Osteoblast (primary cell): ENCODE data around the gene JMJD6. TPM values are rescaled to one million over a fixed set of nuclear protein-coding genes. Genes with fewer than 3 reads are reported as not detected.

Experiments used
- DNase-seq: peaks from one replicate; pipeline ENCODE4 v3.0.0; 2011; ENCODE audit warnings: low spot score, mixed read lengths; ENCODE audit not compliant: insufficient read length; ENCODE audit errors: missing footprints
- H2AFZ ChIP-seq: 2 replicates; pipeline ENCODE4 v1.6.0; 2011; ENCODE audit warnings: mild to moderate bottlenecking, low read length
- H3K27ac ChIP-seq: 2 replicates; pipeline ENCODE4 v1.5.1; 2011; ENCODE audit warnings: mild to moderate bottlenecking, low read depth, low read length, moderate library complexity
- H3K27me3 ChIP-seq: 2 replicates; pipeline ENCODE4 v1.6.0; 2012; ENCODE audit warnings: mild to moderate bottlenecking, control low read depth, inconsistent platforms, low read length, moderate library complexity; ENCODE audit not compliant: insufficient read depth
- H3K36me3 ChIP-seq: 2 replicates; pipeline ENCODE4 v1.5.1; 2011; ENCODE audit warnings: mild to moderate bottlenecking, low read length, control low read depth, moderate library complexity; ENCODE audit not compliant: insufficient read depth
- H3K4me1 ChIP-seq: 2 replicates; pipeline ENCODE4 v1.5.1; 2011; ENCODE audit warnings: mild to moderate bottlenecking, low read length, control low read depth, moderate library complexity; ENCODE audit not compliant: insufficient read depth
- H3K4me2 ChIP-seq: 2 replicates; pipeline ENCODE4 v1.6.0; 2011; ENCODE audit warnings: mild to moderate bottlenecking, low read length; ENCODE audit not compliant: insufficient read depth
- H3K4me3 ChIP-seq: fragments of 200-600 bp; sonication (generic); 3 replicates; pipeline ENCODE4 v1.5.1; 2012; ENCODE audit warnings: mild to moderate bottlenecking, low read length, inconsistent platforms; ENCODE audit not compliant: insufficient read depth
- H3K79me2 ChIP-seq: 2 replicates; pipeline ENCODE4 v1.6.0; 2012; ENCODE audit warnings: mild to moderate bottlenecking, low read length, control low read depth, inconsistent platforms; ENCODE audit not compliant: insufficient read depth
- H3K9me3 ChIP-seq: 2 replicates; pipeline ENCODE4 v1.5.1; 2011; ENCODE audit warnings: low read depth, low read length, control low read depth
- H4K20me1 ChIP-seq: 2 replicates; pipeline ENCODE4 v1.6.0; 2012; ENCODE audit warnings: mild to moderate bottlenecking, low read length, control low read depth; ENCODE audit not compliant: insufficient read depth
- total RNA-seq: library from RNA; depleted of rRNA; stranded (reverse); fragments of >200 nt; gene quantifications from 2 replicates; pipeline ENCODE4 v1.2.3, GENCODE V29; 2012
- TF ChIP-seq, protein P1 (sequence below): IDR thresholded peaks from 2 replicates; pipeline ENCODE4 v1.5.1; 2011; ENCODE audit warnings: mild to moderate bottlenecking, low read depth, low read length, moderate library complexity; ENCODE audit errors: extremely low read depth

Gene JMJD6
- total RNA-seq, 1 donor: 18.8 TPM

GRCh38 chr17:76720941-76721340 is 5.5 kb downstream of the JMJD6 start:
- H3K27me3 ChIP-seq: no peaks in the 10 kb centered on the region
- no peak overlapping the region for H2AFZ ChIP-seq
- peak; percentile 29 for DNase-seq
- H3K9me3 ChIP-seq: no peaks in the 10 kb centered on the region
- no peak overlapping the region for H3K4me2 ChIP-seq
- TF ChIP-seq, protein P1, sequence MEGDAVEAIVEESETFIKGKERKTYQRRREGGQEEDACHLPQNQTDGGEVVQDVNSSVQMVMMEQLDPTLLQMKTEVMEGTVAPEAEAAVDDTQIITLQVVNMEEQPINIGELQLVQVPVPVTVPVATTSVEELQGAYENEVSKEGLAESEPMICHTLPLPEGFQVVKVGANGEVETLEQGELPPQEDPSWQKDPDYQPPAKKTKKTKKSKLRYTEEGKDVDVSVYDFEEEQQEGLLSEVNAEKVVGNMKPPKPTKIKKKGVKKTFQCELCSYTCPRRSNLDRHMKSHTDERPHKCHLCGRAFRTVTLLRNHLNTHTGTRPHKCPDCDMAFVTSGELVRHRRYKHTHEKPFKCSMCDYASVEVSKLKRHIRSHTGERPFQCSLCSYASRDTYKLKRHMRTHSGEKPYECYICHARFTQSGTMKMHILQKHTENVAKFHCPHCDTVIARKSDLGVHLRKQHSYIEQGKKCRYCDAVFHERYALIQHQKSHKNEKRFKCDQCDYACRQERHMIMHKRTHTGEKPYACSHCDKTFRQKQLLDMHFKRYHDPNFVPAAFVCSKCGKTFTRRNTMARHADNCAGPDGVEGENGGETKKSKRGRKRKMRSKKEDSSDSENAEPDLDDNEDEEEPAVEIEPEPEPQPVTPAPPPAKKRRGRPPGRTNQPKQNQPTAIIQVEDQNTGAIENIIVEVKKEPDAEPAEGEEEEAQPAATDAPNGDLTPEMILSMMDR: no peak
- peaks cover 19% of the 10 kb centered on the region for H4K20me1 ChIP-seq
- peaks cover 59% of the 10 kb centered on the region for H3K79me2 ChIP-seq
- H3K36me3 ChIP-seq: peaks cover 84% of the 10 kb centered on the region
- no peak overlapping the region for H3K4me3 ChIP-seq
- peaks cover 32% of the 10 kb centered on the region for H3K4me1 ChIP-seq
- no peak overlapping the region for H3K27ac ChIP-seq

DNA sequence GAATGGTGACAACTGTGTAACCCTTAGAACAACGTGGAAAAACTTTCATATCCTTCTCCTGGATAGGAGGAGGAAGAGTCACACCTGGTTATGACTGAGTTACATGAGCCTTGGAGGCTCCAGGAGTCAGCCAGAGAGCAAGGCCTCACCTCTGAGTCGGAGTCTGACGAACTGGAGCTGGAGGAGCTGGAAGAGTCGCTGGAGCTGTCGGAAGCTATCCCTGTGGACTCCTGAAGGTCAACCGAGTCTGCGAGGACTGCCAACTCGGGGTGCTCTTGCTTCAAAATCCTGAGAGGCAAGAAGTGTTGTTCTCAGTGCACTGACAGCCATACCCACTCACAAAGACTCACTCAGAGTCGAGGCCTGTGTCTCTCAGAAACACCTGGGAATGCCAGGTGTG is 6.2 kb downstream of the JMJD6 start:
- Histone ChIP-seq H3K36me3 (peaks cover 87% of the 10 kb centered on the region), H3K79me2 (peaks cover 57% of the 10 kb centered on the region), H3K4me3 (no peak overlapping the region), H3K4me1 (peaks cover 36% of the 10 kb centered on the region), H3K4me2 (no peak overlapping the region), H2AFZ (no peak overlapping the region), H3K27me3 (no peaks in the 10 kb centered on the region), H4K20me1 (peaks cover 13% of the 10 kb centered on the region), H3K9me3 (no peaks in the 10 kb centered on the region), H3K27ac (no peak overlapping the region)
- TF ChIP-seq, protein P1: no peak
- DNase-seq: no peak

DNA sequence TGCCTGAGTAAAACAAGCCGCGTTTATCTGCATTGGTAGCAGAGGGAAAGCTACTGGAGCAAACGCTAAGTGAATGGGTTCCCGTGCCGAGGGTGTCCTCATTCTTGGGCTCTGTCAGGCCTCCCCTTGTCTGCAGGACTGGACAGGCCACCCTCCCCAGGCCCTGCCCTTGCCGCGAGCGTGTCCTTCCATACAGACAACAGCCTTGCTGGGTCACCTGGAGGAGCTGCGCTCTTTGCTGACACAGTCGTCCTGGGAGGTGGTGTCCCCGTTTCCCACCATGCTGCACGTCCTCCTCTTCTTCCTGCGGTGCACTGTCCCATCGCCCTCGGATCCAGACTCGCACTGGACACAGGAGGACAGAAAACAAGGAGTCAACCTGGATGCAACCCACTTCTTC is 7.9 kb downstream of the JMJD6 start:
- H3K36me3 ChIP-seq: peaks cover 84% of the 10 kb centered on the region
- H3K4me3 ChIP-seq: no peak overlapping the region
- no peak overlapping the region for H3K4me2 ChIP-seq
- no peaks in the 10 kb centered on the region for H3K9me3 ChIP-seq
- H2AFZ ChIP-seq: no peak overlapping the region
- DNase-seq: no peak
- H3K4me1 ChIP-seq: peaks cover 29% of the 10 kb centered on the region
- H3K79me2 ChIP-seq: peaks cover 57% of the 10 kb centered on the region
- H3K27me3 ChIP-seq: no peaks in the 10 kb centered on the region
- H3K27ac ChIP-seq: peak overlapping the region; percentile 14
- H4K20me1 ChIP-seq: peaks cover 12% of the 10 kb centered on the region
- TF ChIP-seq, protein P1: no peak

GRCh38 chr17:76716839-76717215 is 9.6 kb downstream of the JMJD6 start:
- H2AFZ ChIP-seq: no peak overlapping the region
- no peaks in the 10 kb centered on the region for H3K27me3 ChIP-seq
- peaks cover 50% of the 10 kb centered on the region for H3K79me2 ChIP-seq
- TF ChIP-seq, protein P1: no peak
- H3K4me3 ChIP-seq: peak overlapping the region; percentile 51
- H4K20me1 ChIP-seq: peaks cover 14% of the 10 kb centered on the region
- no peaks in the 10 kb centered on the region for H3K9me3 ChIP-seq
- peaks cover 75% of the 10 kb centered on the region for H3K36me3 ChIP-seq
- peak overlapping the region; percentile 76 for H3K4me2 ChIP-seq
- peak; percentile 95 for DNase-seq
- H3K4me1 ChIP-seq: peaks cover 30% of the 10 kb centered on the region
- H3K27ac ChIP-seq: peak overlapping the region; percentile 100
